Measurements from ENCODE around the gene CHRM1.

DNA sequence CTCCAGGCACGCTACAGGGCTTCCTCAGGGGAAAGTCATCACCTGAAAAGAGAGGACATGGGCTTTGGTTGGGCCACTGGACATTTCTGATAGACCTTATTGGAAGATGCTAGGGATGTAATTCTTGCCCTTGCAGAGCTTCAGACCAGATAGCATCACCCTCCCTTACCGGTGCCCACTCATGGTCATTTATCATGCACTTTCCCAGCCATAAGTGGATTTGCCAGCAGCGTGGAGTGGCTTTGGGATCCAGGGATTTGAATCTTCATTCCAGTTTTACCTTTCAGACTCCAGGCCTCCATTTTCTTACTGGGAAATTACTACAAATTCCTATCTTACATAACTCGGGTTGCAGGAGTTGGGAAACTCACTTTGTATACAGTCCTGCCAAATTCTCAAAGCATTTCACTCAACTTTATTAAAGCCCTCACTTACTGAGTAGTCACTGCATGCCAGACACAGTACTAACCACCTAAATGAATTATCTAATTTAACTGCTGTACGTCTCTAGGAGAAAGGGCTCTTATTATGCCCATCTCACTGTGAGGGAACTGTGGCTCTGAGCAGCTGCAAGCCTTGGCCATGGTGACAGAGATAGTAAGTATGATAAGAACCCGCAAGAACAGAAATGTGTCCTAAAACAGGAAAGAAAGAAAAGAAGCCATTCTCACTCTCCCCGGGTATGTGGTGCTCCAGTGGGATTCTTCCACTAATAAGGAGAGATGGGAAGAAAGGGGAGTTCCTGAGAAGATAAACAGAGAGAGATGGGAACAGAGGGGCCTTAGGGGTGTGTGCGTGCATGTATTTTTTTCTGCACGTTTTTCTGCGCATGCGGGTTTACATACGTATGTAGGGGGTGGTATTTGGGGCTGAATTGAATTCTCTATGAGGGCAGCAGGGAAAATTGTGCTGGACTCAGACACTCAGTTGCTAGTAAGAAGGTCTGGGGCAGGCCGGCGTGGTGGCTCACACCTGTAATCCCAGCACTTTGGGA lies 9.7 kb downstream of the CHRM1 start:
- TF ChIP-seq, protein P1, sequence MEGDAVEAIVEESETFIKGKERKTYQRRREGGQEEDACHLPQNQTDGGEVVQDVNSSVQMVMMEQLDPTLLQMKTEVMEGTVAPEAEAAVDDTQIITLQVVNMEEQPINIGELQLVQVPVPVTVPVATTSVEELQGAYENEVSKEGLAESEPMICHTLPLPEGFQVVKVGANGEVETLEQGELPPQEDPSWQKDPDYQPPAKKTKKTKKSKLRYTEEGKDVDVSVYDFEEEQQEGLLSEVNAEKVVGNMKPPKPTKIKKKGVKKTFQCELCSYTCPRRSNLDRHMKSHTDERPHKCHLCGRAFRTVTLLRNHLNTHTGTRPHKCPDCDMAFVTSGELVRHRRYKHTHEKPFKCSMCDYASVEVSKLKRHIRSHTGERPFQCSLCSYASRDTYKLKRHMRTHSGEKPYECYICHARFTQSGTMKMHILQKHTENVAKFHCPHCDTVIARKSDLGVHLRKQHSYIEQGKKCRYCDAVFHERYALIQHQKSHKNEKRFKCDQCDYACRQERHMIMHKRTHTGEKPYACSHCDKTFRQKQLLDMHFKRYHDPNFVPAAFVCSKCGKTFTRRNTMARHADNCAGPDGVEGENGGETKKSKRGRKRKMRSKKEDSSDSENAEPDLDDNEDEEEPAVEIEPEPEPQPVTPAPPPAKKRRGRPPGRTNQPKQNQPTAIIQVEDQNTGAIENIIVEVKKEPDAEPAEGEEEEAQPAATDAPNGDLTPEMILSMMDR (conservative IDR thresholded peaks at IDR 0.05 in 1 of 2, IDR thresholded peaks at IDR 0.05 in 1 of 2; ENCODE audit: extremely low read depth in 1 of 2, insufficient read depth in 1 of 2, low read depth in 1 of 2, low read length in 2 of 2): no peak
- TF ChIP-seq EZH2 (IDR thresholded peaks at IDR 0.05; ENCODE audit: borderline replicate concordance, low read length): no peak
